SK-N-MC (cell line): ENCODE results near the gene CTSZ.

Experiments used
- DNase-seq: peaks from one replicate; pipeline ENCODE4 v3.0.0-alpha.2; 2011; ENCODE audit warnings: low read depth, low spot score
- H3K27ac ChIP-seq: fragments of 200-600 bp; sonication (generic); 2 replicates; pipeline ENCODE4 v1.5.1; 2016; ENCODE audit warnings: mixed run types
- H3K36me3 ChIP-seq: fragments of 200-600 bp; sonication (generic); 2 replicates; pipeline ENCODE4 v1.6.1; 2017; ENCODE audit warnings: antibody characterized with exemption, low read length, mixed read lengths; ENCODE audit not compliant: insufficient read depth
- H3K4me3 ChIP-seq: fragments of 200-600 bp; sonication (generic); 2 replicates; pipeline ENCODE4 v1.5.1; 2016
- H3K9ac ChIP-seq: fragments of 200-600 bp; sonication (generic); 2 replicates; pipeline ENCODE4 v1.8.0; 2017; ENCODE audit warnings: mixed run types, mixed read lengths; ENCODE audit not compliant: insufficient read length
- H3K9me3 ChIP-seq: fragments of 200-600 bp; sonication (generic); 2 replicates; pipeline ENCODE4 v1.6.1; 2017; ENCODE audit warnings: low read depth, mild to moderate bottlenecking, antibody characterized with exemption, low read length, moderate library complexity, mixed read lengths
- EZH2 ChIP-seq: fragments of 200-600 bp; sonication (generic); IDR thresholded peaks from one replicate; pipeline ENCODE4 v1.6.1; 2017; ENCODE audit warnings: antibody characterized with exemption
- FOXP2 ChIP-seq: optimal IDR thresholded peaks from 2 replicates; pipeline ENCODE3; 2011; ENCODE audit warnings: mild to moderate bottlenecking, moderate library complexity; ENCODE audit not compliant: insufficient read depth; ENCODE audit errors: extremely low read length, control extremely low read depth
- POLR2AphosphoS5 ChIP-seq: IDR thresholded peaks from 2 replicates; pipeline ENCODE4 v1.6.1; 2012; ENCODE audit warnings: mild to moderate bottlenecking, low read depth, low read length, borderline replicate concordance

CTSZ gene

DNA sequence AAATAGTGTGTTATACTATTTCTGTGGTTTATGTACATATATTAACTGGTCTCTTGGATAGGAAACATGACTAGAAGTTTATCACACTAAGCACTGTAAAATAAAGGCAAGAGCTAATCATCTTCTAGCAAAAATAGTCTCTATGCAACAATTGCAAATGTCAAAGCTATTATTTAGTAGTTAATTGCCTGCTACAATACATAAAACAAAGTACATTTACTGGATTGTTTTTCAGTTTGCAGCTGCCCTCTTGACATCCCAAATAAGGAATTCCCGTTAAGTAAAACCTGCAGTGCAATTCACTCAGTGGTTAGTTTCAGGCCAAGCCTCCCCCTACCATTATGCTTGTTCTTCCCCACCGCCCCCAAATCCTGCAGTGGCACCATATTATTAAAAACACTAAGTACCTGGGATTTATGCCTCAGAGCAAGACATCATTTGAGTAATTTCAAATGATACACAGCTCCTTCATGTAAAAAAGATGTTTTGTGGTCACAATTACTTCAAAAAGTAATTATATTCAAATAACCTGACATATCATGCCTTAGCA is 26.6 kb upstream of the CTSZ start:
- DNase-seq = no peak
- no peak overlapping the region for H3K9ac ChIP-seq
- no peak overlapping the region for H3K4me3 ChIP-seq
- TF ChIP-seq POLR2AphosphoS5 = no peak
- TF ChIP-seq FOXP2 = no peak
- no peak for TF ChIP-seq EZH2
- H3K36me3 ChIP-seq = peaks cover 75% of the 10 kb centered on the region
- H3K9me3 ChIP-seq = no peaks in the 10 kb centered on the region
- H3K27ac ChIP-seq = peak overlapping the region; percentile 64; the same call in 1 of the 2 replicates

DNA sequence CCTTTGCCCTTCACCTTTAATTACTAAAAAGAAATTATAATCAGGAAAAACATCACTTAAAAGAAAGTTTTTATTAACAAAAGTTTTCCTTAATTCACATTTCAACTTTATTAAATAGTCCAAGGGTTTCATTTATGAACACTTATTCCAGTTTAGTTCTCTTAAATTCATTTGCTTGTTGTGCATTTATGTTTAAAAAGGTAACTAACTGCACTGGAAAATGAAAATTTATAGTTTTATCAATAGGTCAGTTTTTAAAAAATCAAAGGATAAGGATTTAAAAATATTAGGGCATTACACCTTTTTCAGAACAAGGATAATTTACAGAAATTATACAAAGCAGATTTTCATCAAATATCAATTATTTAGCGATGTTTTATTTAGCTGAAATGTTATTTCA is 26.0 kb upstream of the CTSZ start:
- peak overlapping the region; percentile 91 for H3K4me3 ChIP-seq
- peak overlapping the region; percentile 83 for H3K9ac ChIP-seq
- DNase-seq = no peak
- no peaks in the 10 kb centered on the region for H3K9me3 ChIP-seq
- TF ChIP-seq FOXP2 (no peak), EZH2 (no peak)
- peaks cover 75% of the 10 kb centered on the region for H3K36me3 ChIP-seq
- H3K27ac ChIP-seq = peak overlapping the region; percentile 64

DNA sequence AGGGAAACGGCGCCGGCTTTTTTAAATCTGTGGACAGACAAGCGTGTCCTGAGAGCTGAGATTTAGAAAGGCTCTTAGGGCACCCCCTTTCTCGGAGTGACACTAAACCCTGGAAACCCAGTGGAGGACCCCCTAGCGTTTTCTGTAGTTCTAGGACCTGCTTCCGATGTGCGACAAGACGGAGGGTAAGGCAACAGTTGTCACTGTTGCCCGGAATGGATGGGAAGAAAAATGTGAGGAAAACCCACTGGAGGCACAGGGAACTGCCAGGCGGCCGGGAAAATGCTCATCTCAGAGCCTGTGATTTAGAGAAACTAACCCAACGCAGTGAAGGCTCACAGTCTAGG is 25.6 kb upstream of the CTSZ start:
- Histone ChIP-seq H3K9me3 (no peaks in the 10 kb centered on the region), H3K9ac (peak overlapping the region; percentile 83), H3K36me3 (peaks cover 75% of the 10 kb centered on the region), H3K4me3 (peak overlapping the region; percentile 91), H3K27ac (peak overlapping the region; percentile 64)
- TF ChIP-seq POLR2AphosphoS5 (no peak), EZH2 (no peak), FOXP2 (no peak)
- DNase-seq = no peak

DNA sequence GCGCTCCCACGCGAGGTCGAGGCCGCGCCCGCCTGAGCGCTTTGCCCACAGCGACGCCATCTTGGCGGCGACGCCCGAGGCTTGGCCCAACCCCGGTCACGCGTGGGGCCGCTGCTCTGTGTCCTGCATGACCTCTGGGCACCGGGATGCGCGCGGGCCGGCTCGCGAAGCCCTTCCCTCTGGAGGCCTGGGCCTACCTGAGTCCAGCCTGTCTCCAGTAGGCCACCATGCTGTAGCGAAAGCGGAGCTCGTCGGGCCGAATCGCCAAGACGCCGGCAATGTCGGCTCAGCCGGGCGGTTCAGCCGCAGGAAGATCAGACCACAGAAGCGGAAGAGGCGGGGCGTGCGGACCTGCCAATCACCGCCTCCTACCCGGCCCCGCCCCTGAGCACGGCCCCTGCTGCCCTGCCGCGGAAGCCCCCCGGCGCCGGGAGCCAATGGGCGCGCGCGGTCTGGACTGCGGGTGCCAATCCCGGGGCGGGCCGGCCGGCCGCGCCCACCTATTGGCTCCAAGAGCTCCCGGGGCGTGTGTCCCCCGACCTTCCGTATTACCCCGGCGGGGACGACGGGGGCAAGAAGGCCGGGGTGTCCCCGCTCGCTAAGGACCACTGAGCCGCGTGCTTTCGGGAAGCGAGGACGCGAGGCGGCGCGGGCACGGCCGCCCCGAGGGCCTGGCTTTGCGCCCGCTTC is 25.1 kb upstream of the CTSZ start, which contains the start of gene ATP5F1E:
ATP5F1E (minus strand) TSS at position 313 of the 690 bp plus-strand sequence; CDS start at position 229, 84 bp downstream.
- Histone ChIP-seq H3K4me3 (peak within 1 kb of the TSS; percentile 91), H3K9ac (peak within 1 kb of the TSS; percentile 94), H3K9me3 (no peaks in the 10 kb centered on the region), H3K27ac (peak within 1 kb of the TSS; percentile 64), H3K36me3 (peaks cover 75% of the 10 kb centered on the region)
- no peak for DNase-seq
- peak; percentile 95 for TF ChIP-seq POLR2AphosphoS5
- TF ChIP-seq FOXP2 = peak; percentile 28
- no peak for TF ChIP-seq EZH2

DNA sequence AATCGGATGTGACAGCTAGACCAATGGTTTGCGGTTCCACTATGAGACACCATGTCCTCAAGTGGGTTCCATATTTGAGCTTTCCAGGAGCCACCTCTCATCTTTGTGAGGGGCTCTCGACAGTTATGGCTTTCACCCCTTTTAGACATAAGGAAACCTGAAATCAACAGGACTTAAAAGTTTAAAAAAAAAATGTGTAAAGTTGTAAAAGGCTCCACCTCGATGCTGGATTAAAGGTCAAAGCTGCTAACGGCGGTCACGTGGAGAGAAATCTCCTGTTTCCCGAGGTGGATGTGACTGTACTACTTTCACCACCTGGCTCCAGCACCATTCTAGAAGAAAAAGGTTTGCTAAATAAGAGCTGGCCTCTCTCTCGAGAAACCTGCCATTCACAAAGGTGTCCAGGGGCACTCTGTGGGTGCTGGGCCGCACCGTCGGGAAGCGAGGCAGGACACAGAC is 24.5 kb upstream of the CTSZ start:
- no peaks in the 10 kb centered on the region for H3K9me3 ChIP-seq
- peak overlapping the region; percentile 50 for H3K27ac ChIP-seq
- H3K36me3 ChIP-seq = peaks cover 75% of the 10 kb centered on the region
- H3K9ac ChIP-seq = peak overlapping the region; percentile 94
- H3K4me3 ChIP-seq = peak overlapping the region; percentile 91
- no peak for DNase-seq
- no peak for TF ChIP-seq FOXP2
- TF ChIP-seq POLR2AphosphoS5 = no peak
- TF ChIP-seq EZH2 = no peak

DNA sequence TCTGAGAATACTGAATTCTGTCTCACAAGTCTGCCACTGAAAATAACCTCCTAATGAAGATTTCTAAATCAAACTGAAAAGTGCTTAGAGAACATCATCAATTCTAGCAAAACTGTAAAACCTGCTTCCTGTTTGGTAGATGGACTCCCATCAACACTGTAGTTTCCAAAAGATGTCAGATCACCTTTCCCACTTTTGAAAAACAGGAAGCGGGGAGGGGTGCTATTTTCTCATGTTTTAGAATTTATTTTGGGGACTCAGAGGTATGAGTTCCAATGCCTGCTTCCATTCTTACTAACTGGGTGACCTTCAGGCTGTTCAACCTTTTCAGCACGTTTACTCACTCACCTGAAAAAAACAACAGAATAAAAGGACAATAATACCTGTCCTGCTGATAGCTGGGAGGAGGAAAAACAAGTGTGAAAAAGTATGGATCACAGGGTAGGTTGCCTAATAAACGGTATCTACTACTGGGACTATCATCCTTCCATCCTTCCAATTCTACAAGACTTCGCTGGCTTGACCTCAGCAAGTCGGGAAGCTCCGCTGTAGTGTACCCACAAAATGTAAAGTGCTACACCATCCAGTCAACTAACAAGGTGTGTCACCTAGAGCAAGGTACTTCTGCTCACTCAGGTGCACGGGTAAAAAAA is 24.0 kb upstream of the CTSZ start:
- H3K36me3 ChIP-seq = peaks cover 75% of the 10 kb centered on the region
- no peaks in the 10 kb centered on the region for H3K9me3 ChIP-seq
- no peak overlapping the region for H3K27ac ChIP-seq
- TF ChIP-seq EZH2 (no peak), POLR2AphosphoS5 (no peak)
- no peak for DNase-seq
- H3K4me3 ChIP-seq = peak overlapping the region; percentile 91
- H3K9ac ChIP-seq = peak overlapping the region; percentile 94

DNA sequence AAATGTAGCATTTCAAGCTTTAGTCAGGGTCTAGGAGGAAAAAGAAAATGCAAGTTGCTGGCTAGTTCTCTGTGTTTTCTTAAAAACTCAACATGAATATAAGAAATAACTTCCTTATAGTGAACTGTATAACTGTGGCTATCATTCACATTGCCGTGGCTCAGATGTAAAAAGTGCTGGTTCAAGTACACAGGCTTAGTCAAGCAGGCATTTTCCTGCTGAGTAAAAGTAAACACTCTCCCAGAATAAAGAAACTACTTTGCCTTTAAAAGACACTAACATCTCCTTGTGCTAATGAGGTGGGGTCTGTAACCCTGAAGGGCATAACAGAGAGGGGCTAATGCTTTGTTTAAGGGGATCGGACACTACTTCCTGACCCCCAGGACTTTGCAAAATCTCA is 21.8 kb upstream of the CTSZ start:
- H3K4me3 ChIP-seq = no peak overlapping the region; the same call in 1 of the 2 replicates

DNA sequence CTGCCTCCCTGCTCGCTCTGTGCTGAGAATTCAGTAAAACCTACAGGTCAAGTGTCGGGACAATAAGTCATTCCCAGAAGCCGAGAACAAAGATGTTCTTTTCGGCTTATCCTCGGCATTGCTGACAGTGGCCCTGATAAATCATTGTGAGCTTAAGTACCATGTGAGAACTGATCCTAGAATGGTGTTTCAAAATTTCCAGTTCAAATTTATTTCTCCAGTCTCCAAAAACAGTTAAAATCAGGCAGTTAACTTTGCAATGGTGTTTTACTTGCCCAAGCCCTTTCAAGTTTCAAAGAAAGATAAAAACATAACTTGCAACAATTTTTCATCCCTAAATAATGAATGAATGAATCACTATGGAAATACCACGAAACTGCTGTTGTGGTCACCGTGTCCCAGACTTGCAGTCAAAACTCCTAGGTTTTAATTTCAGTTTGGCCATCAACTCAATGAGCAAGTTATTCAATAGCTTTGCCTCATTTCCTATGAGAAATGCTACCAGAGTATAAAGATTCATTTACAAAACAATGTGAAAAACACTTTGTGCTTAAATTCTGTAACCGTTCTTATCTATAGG is 20.8 kb upstream of the CTSZ start:
- H3K9me3 ChIP-seq = no peaks in the 10 kb centered on the region
- H3K4me3 ChIP-seq = no peak overlapping the region
- H3K9ac ChIP-seq = peak overlapping the region; percentile 35
- TF ChIP-seq EZH2 (no peak), POLR2AphosphoS5 (no peak), FOXP2 (no peak)
- DNase-seq = no peak
- H3K27ac ChIP-seq = no peak overlapping the region
- peaks cover 83% of the 10 kb centered on the region for H3K36me3 ChIP-seq

More for the DNA sequence above, 21.8 kb upstream of the CTSZ start:
- no peak for DNase-seq
- Histone ChIP-seq H3K9me3 (no peaks in the 10 kb centered on the region), H3K36me3 (peaks cover 77% of the 10 kb centered on the region), H3K9ac (peak overlapping the region; percentile 94), H3K27ac (no peak overlapping the region)
- TF ChIP-seq POLR2AphosphoS5 = no peak
- no peak for TF ChIP-seq FOXP2
- TF ChIP-seq EZH2 = no peak
